OCI-LY3 (cell line): Measurements from ENCODE around the gene CPNE6.

Experiments
- H2AFZ ChIP-seq: fragments of 200-600, 300-600 bp; shearing (Covaris generic); 2 replicates; pipeline ENCODE4 v1.6.0; 2014; ENCODE audit warnings: antibody characterized with exemption, low read depth, low read length
- H3K27ac ChIP-seq: fragments of 200-600, 300-600 bp; sonication (generic); 2 replicates; pipeline ENCODE4 v1.5.1; 2014; ENCODE audit warnings: mild to moderate bottlenecking, low read length, moderate library complexity, mixed read lengths
- H3K27me3 ChIP-seq: fragments of 200-600, 300-600 bp; sonication (generic); 2 replicates; pipeline ENCODE4 v1.6.1; 2014; ENCODE audit warnings: low read depth, low read length, mixed read lengths
- H3K36me3 ChIP-seq: fragments of 200-600, 300-600 bp; sonication (generic); replicated peaks from 2 replicates; pipeline ENCODE3; 2014; ENCODE audit warnings: low read depth, low read length, mixed read lengths
- H3K4me1 ChIP-seq: fragments of 300-600, 200-600 bp; sonication (generic); 2 replicates; pipeline ENCODE4 v1.6.1; 2014; ENCODE audit warnings: low read length, mixed read lengths
- H3K4me2 ChIP-seq: fragments of 200-600, 300-600 bp; sonication (generic); 2 replicates; pipeline ENCODE4 v1.6.1; 2014; ENCODE audit warnings: low read length, mixed read lengths
- H3K4me3 ChIP-seq: fragments of 300-600, 200-600 bp; sonication (generic); 2 replicates; pipeline ENCODE4 v1.5.1; 2014; ENCODE audit warnings: antibody characterized with exemption, mild to moderate bottlenecking, low read length, moderate library complexity
- H3K79me2 ChIP-seq: fragments of 300-600, 200-600 bp; shearing (Covaris generic); 2 replicates; pipeline ENCODE4 v1.6.1; 2014; ENCODE audit warnings: mild to moderate bottlenecking, low read length, mixed read lengths
- H3K9ac ChIP-seq: fragments of 300-600, 200-600 bp; shearing (Covaris generic); 2 replicates; pipeline ENCODE4 v1.6.0; 2014; ENCODE audit warnings: mild to moderate bottlenecking, low read length, moderate library complexity
- H3K9me3 ChIP-seq: fragments of 200-600, 300-600 bp; shearing (Covaris generic); 2 replicates; pipeline ENCODE4 v1.6.1; 2014; ENCODE audit warnings: low read length, mixed read lengths; ENCODE audit not compliant: insufficient read depth
- H4K20me1 ChIP-seq: fragments of 200-600, 300-600 bp; sonication (generic); 2 replicates; pipeline ENCODE4 v1.6.1; 2016; ENCODE audit warnings: low read length, mixed read lengths; ENCODE audit not compliant: insufficient read depth
- CTCF ChIP-seq: fragments of 200-600, 300-600 bp; sonication (generic); IDR thresholded peaks from 2 replicates; pipeline ENCODE4 v1.5.1; 2014; ENCODE audit warnings: antibody characterized with exemption, low read length, low read depth
- EZH2phosphoT487 ChIP-seq: fragments of 200-600 bp; shearing (Covaris generic); IDR thresholded peaks from 2 replicates; pipeline ENCODE4 v1.6.1; 2018; ENCODE audit warnings: antibody characterized with exemption, mixed run types, low read depth

CPNE6 gene

GRCh38 chr14:24085215-24085614 lies 13.9 kb downstream of the CPNE6 start:
- H3K79me2 ChIP-seq = no peaks in the 10 kb centered on the region
- H2AFZ ChIP-seq = no peak overlapping the region
- H3K36me3 ChIP-seq = no peaks in the 10 kb centered on the region
- no peak overlapping the region for H3K9ac ChIP-seq
- no peak for TF ChIP-seq CTCF
- TF ChIP-seq EZH2phosphoT487 = no peak
- H3K4me3 ChIP-seq = no peak overlapping the region
- H3K9me3 ChIP-seq = no peaks in the 10 kb centered on the region
- H3K4me2 ChIP-seq = no peak overlapping the region
- H3K27ac ChIP-seq = no peak overlapping the region
- peaks cover 17% of the 10 kb centered on the region for H3K27me3 ChIP-seq
- H3K4me1 ChIP-seq = peaks cover 12% of the 10 kb centered on the region
- no peaks in the 10 kb centered on the region for H4K20me1 ChIP-seq

DNA sequence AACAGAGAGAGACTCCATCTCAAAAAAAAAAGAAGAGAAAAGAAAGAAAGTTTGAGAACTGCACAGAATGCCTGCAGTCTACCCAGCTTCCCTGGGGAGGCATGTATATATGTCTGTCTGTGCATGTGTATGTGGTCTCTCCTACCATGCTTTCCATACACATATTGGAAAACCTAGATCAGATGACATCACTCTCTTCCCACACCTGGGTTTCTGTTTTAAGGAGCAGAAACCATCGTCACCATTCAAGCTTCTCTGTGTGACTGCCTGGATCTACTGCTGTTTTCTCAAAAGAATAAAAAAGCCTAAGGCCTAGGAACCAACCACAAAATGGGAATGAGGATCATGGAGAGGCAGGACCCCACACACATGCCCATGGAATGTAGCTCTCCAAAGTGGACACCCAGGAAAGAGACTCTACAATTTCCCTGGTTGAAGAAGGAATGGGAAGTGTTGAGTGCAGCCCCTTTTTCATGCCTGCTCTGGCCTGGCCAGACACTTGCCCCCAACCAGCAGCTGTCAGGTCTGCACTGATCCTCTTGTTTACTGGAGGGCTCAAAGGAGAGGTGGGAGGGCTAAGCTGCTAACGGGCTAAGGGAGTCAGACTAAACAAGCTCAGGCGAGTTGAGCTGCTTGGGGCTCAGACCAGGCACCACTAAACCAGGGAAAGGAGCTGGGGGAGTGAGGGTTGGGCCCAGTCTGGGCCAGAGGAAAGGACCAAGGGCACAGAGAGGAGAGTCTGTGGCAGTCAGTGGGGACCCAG lies 15.0 kb downstream of the CPNE6 start:
- no peaks in the 10 kb centered on the region for H3K79me2 ChIP-seq
- no peak overlapping the region for H2AFZ ChIP-seq
- H4K20me1 ChIP-seq = no peaks in the 10 kb centered on the region
- H3K9ac ChIP-seq = no peak overlapping the region
- no peak for TF ChIP-seq EZH2phosphoT487
- no peak for TF ChIP-seq CTCF
- peaks cover 11% of the 10 kb centered on the region for H3K4me1 ChIP-seq
- no peak overlapping the region for H3K27ac ChIP-seq
- H3K36me3 ChIP-seq = no peaks in the 10 kb centered on the region
- peaks cover 17% of the 10 kb centered on the region for H3K27me3 ChIP-seq
- H3K4me2 ChIP-seq = no peak overlapping the region
- no peak overlapping the region for H3K4me3 ChIP-seq
- no peaks in the 10 kb centered on the region for H3K9me3 ChIP-seq

DNA sequence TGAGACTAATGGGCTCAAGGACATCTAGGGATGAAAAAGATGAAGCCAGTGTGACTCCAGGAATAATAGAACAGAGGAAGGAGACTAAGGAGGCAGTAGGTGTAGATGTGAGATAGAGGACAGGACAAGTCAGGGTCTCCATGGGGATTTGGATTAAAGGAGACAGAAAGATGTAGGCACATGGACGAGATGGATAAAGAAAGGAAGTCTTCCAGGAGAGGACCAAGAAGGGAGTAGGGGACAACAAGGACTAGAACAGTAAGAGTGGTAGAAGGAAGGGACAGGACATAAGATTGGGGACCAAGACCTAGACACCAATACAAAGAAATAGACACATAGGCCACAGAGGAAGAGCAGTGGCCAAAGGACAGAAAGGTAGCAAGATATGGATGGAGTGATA lies 15.6 kb downstream of the CPNE6 start:
- no peak overlapping the region for H3K4me3 ChIP-seq
- H3K27me3 ChIP-seq = peaks cover 13% of the 10 kb centered on the region
- no peaks in the 10 kb centered on the region for H3K9me3 ChIP-seq
- H3K27ac ChIP-seq = no peak overlapping the region
- H4K20me1 ChIP-seq = no peaks in the 10 kb centered on the region
- no peaks in the 10 kb centered on the region for H3K79me2 ChIP-seq
- no peaks in the 10 kb centered on the region for H3K36me3 ChIP-seq
- no peak overlapping the region for H3K9ac ChIP-seq
- H2AFZ ChIP-seq = no peak overlapping the region
- no peak overlapping the region for H3K4me2 ChIP-seq
- TF ChIP-seq EZH2phosphoT487 (no peak), CTCF (no peak)
- peaks cover 8% of the 10 kb centered on the region for H3K4me1 ChIP-seq

- no peak overlapping the region for H3K4me3 ChIP-seq
- no peaks in the 10 kb centered on the region for H4K20me1 ChIP-seq
- no peak overlapping the region for H3K9ac ChIP-seq
- TF ChIP-seq CTCF (no peak), EZH2phosphoT487 (no peak)
- H3K79me2 ChIP-seq = no peaks in the 10 kb centered on the region
- H3K27ac ChIP-seq = no peak overlapping the region
- H3K9me3 ChIP-seq = no peaks in the 10 kb centered on the region
- peaks cover 7% of the 10 kb centered on the region for H3K4me1 ChIP-seq
- H3K4me2 ChIP-seq = no peak overlapping the region
- no peaks in the 10 kb centered on the region for H3K36me3 ChIP-seq
- H3K27me3 ChIP-seq = 0 out of 2 replicates have a peak, but pooled peaks cover 2% of the 10 kb centered on the region
- no peak overlapping the region for H2AFZ ChIP-seq
These were observed 16.7 kb downstream of the CPNE6 start for GRCh38 chr14:24088095-24088494.
